ENCODE measurements around the gene HLA-E. TPM values are rescaled to one million over a fixed set of nuclear protein-coding genes. Genes with fewer than 3 reads are reported as not detected.
"Not testable (repeated sequence)": the region's sequence is repeated elsewhere in the genome, so short reads cannot be mapped to it uniquely, and the experiment has no call there.

The HLA-E gene
- total RNA-seq, 1 donor from 2014 or later, result 465 TPM

DNA sequence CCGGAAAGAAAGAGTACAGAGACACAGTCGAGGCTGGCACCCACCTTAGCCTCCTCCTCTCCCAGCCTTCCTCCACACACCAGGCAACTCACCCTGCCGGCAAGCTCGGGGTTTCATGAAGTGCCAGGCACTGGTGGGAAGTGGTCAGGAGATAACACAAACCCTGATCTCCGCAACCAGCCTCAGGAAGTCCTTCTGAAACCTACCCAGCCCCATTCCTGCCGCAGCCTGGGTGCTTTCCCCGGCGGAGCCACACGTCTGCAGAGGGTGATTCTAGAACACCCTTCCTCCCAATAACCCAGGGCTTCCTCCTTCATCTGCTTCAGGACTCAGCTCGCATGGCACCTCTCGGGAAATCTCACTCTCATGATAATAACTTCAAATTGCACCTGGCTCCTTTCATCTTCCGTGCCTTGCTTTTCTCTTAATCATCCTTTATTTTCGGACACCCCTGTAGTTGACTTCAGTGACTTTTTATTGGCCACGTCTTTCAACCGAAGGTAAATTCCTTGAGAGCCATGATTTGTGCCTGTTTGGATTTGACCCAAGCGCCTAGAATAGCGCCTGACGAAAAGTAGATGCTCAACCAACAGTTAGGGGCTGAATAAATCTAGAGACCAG lies 8.7 kb upstream of the HLA-E start:
- no peak for DNase-seq (ENCODE audit: low read depth in 2 of 2)

DNA sequence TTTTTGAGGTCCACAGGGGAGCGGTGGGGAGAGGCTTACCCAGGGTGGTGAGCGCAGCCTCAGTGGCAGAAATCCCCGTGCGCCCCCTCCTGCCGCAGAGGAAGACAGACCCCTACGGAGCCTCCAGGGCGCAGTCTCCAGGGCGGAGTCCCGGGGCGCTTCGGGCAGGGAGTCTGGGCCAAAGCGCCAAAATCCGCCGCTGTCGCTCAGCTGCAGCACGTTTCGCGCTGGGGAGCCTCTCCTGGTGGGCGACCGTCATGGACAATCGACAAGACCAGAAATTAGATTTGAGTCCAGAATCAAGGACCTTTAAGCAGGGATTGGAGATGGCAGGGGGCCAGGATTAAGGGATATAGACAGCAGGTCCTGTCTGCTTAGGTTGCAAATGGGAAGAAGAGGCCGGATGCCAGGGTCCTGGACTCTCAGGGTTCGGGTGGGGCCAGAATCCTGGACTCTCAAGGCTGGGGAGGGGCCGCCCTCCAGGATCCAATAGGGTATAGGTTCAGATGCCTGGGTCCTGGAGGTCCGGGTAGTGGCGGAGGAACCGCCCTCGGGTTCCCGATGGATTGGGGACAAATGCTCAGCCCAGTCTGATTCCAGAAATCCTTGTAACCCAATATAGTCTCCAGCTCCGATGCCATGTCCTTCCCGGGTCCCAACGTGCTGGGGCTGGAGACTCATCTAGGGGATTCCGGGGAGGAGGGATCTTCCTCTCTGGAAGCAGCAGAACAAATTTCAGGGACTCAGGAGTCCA lies 7.9 kb upstream of the HLA-E start:
- no peak for DNase-seq (ENCODE audit: low read depth in 2 of 2)

DNA sequence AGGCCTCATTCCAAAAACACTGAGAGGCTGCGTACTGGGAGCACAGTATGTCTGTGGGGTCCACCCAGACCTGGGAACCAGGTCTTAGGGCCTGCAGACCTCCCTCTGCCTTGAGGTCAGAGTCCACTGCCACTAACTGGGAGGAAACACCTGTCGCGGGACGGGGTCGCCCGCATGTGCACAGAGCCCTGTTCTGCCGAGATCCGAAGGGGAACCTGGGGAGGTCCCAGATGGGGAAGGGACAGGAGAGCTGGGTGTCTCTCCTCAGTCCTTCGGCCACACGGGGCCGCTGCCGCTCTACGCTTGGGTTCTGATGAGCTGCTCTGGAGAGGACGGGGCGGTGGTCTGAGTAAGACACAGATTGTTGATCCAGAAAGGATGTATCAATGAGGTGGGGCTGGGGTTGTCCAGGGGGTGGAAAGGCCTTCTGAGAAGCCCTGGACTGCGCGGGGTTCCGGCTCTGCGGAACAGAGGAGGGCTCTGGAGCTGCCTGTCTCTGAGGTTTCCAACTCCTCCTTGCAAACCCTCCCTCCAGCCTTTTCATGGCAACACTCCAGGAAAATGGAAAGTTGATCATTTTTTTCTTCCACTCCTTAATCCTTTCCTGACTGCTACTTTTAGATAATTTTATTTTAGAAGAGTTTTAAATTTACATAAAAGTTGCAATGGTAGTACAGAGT lies 7.2 kb upstream of the HLA-E start:
- peak; percentile 49 to 79 for DNase-seq (ENCODE audit: low read depth in 2 of 2)

DNA sequence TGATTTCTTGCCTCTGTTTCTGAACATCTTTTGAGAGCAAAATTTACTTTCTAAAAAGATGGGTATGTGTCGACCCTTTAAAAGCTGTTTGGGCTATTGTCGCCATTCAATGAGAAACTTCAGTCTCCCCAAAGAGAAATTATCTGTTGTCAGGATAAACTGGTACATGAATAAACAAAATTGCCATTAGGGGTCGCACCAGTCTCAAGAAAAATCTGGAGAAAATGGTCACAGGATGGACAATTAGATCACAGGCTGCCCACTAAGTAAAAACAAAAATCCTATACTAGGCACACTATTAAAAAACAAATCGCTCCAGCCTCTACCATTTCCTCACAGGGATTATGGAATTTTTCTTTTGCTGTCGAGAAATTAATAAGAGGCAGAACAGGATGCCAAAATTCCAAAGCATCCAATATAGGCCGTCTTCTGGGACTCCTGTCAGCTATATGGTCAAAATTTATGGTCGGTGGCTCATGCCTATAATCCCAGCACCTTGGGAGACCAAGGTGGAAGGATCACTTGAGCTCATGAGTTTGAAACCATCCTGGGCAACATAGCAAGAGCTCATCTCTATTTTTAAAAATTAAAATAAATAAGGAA lies 5.5 kb upstream of the HLA-E start:
- peak; percentile 76 to 84 for DNase-seq (ENCODE audit: low read depth in 2 of 2)

DNA sequence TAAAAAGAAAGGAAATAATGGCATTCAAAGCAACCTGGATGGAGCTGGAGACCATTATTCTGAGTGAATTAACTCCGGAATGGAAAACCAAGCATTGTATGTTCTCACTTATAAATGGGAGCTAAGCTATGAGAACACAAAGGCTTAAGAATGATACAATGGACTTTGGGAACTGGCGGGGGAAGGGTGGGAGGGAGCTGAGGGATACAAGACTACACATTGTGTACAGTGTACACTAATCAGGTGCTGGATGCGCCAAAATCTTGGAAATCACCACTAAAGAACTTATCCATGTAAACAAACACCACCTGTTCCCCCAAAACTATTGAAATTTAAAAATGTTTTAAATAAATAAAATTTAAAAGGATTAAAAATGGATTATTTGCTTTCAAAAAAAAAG lies 4.1 kb upstream of the HLA-E start:
- DNase-seq (ENCODE audit: low read depth in 2 of 2), result no peak

DNA sequence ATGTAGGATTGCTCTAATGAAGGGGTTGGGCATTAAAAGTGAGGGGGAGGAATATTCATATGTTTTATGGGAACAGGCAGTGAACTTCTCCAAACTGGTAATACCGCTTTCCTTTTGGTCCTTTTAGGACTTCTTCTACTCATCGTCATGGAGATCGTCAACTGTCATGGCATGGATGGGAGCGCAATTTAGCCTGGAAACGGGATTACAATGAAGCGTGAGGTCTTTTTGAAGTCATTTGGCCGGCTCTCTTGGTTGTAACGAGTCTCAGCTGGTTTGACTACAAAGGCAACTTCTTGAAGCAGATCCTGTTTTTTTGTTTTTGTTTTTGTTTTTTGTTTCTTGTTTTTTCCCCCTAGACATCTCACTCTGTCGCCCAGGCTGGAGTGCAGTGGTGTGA lies 1.4 kb upstream of the HLA-E start:
- no peak for DNase-seq (ENCODE audit: low read depth in 2 of 2)

DNA sequence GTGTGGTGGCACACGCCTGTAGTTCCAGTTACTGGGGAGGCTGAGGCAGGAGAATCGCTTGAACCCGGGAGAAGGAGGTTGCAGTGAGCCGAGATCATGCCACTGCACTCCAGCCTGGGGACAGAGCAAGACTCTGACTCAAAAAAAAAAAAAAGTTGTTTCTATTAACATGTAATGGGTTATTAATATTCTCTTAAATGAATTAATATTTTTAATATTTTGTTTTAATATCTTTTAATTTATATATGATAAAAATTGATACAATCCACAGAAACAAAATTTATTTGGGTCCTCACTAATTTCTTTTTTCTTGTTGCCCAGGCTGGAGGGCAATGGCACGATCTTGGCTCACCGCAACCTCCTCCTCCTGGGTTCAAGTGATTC lies 620 bp upstream of the HLA-E start:
- not testable (repeated sequence) for DNase-seq (ENCODE audit: low read depth in 2 of 2)

DNA sequence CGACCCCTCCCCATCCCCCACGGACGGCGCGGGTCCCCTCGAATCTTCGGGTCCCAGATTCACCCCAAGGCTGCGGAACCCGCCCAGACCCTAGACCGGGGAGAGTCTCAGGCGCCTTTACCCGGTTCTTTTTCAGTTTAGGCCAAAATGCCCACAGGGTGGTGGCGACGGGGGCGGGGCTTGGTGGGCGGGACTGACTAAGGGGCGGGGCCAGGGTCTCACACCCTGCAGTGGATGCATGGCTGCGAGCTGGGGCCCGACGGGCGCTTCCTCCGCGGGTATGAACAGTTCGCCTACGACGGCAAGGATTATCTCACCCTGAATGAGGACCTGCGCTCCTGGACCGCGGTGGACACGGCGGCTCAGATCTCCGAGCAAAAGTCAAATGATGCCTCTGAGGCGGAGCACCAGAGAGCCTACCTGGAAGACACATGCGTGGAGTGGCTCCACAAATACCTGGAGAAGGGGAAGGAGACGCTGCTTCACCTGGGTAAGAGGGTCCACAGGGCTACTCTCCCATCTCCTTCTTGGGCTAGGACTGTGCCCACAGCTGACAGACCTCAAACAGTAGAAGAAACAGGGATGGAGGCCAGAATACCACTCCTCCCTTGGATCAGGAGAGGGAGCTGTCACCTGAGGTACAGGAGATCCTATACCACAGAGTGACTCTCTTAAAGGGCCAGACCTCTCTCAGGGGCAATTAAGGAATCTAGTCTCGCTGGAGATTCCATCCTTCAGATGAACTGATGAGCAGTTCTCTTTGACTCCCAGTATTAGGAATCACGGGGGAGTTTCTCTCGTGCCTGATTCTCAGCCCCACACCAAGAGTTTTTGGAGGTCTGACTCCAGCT lies 942 bp downstream of the HLA-E start:
- DNase-seq (ENCODE audit: low read depth in 2 of 2), result peak; percentile 34 to 79

DNA sequence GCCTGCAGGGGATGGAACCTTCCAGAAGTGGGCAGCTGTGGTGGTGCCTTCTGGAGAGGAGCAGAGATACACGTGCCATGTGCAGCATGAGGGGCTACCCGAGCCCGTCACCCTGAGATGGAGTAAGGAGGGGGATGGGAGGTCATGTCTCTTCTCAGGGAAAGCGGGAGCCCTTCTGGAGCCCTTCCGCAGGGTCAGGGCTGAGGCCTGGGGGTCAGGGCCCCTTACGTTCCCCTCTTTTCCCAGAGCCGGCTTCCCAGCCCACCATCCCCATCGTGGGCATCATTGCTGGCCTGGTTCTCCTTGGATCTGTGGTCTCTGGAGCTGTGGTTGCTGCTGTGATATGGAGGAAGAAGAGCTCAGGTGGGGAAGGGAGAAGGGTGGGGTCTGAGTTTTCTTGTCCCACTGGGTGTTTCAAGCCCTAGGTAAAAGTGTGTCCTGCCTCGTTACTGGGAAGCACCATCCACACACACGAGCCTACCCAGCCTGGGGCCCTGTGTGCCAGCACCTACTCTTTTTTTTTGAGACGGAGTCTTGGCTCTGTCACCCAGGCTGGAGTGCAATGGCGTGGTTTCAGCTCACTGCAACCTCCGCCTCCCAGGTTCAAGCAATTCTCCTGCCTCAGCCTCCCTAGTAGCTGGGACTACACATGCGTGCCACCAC lies 2.1 kb downstream of the HLA-E start:
- DNase-seq (ENCODE audit: low read depth in 2 of 2), result not testable (repeated sequence)

DNA sequence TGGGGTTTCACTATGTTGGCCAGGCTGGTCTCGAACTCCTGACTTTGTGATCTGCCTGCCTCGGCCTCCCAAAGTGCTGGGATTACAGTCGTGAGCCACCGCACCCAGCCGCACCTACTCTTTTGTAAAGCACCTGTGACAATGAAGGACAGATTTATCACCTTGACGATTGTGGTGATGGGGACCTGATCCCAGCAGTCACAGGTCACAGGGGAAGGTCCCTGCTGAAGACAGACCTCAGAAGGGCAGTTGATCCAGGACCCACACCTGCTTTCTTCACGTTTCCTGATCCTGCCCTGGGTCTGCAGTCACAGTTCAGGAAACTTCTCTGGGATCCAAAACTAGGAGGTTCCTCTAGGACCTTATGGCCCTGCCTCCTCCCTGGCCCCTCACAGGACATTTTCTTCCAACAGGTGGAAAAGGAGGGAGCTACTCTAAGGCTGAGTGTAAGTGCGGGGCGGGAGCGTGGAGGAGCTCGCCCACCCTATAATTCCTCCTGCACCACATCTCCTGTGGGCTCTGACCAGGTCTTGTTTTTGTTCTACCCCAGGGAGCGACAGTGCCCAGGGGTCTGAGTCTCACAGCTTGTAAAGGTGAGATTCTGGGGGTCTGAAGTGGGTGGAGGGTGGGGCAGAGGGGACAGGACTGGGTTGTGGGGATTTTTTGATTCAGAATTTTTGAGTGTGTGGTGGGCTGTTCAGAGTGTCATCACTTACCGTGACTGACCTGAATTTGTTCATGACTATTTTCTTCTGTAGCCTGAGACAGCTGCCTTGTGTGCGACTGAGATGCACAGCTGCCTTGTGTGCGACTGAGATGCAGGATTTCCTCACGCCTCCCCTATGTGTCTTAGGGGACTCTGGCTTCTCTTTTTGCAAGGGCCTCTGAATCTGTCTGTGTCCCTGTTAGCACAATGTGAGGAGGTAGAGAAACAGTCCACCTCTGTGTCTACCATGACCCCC lies 3.0 kb downstream of the HLA-E start:
- no peak for DNase-seq (ENCODE audit: low read depth in 2 of 2)

DNA sequence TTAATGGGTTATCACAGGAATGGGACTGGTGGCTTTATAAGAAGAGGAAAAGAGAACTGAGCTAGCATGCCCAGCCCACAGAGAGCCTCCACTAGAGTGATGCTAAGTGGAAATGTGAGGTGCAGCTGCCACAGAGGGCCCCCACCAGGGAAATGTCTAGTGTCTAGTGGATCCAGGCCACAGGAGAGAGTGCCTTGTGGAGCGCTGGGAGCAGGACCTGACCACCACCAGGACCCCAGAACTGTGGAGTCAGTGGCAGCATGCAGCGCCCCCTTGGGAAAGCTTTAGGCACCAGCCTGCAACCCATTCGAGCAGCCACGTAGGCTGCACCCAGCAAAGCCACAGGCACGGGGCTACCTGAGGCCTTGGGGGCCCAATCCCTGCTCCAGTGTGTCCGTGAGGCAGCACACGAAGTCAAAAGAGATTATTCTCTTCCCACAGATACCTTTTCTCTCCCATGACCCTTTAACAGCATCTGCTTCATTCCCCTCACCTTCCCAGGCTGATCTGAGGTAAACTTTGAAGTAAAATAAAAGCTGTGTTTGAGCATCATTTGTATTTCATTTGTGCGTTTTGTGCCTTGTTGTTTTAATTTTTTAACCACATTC lies 4.4 kb downstream of the HLA-E start:
- no peak for DNase-seq (ENCODE audit: low read depth in 2 of 2)

DNA sequence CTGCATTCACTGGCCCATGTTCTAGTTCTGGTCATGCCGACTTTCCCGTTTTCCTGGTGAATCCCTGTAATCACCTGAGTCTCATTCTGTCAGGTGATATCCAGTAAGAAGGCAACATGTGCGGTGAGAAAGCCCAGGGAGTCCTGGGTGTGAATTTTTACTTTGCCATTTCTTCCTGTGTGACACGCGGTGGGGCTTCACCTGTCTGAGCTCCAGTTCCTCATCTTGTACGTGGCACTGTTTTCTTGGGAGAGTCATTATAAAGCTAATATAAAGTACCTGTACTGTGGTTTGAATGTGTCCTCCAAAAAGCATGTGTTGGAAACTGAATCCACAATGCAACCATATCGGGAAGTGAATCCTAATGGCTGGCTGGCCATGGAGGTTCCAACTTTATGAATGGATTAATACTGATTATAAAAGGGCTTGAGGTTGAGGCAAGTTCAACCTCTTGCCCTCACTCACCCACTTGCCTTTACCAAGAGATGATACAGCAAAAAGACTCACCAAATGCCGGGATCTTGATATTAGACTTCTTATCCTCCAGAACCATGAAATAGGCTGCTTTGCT lies 5.1 kb downstream of the HLA-E start:
- no peak for DNase-seq (ENCODE audit: low read depth in 2 of 2)

DNA sequence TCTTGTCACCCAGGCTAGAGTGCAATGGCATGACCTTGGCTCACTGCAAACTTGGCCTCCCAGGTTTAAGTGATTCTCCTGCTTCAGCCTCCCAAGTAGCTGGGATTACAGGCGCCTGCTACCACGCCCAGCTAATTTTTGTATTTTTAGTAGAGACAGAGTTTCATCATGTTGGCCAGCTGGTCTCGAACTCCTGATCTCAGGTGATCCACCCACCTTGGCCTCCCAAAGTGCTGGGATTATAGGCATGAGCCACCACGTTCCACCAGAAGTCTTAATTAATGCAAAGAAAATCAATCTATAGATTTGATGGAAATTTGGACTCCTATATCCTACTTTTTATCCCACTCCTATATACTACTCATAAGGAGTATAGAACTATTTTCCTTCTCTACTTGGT lies 5.8 kb downstream of the HLA-E start:
- not testable (repeated sequence) for DNase-seq (ENCODE audit: low read depth in 2 of 2)

DNA sequence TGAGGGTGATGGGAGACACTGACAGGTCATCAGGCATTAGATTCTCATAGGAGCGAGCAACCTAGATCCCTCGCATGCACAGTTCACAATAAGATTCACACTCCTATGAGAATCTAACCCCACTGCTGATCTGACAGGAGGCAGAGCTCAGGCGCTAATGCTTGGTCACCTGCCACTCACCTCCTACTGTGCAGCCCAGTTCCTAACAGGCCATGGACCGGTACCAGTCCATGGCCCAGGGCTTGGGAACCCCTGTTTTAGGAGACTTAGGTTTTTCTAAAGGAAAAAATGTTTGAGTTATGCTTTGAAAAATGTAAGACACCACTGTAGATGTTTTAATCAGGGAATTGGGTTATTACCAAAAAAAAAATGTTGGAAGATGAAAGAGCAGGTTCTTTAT lies 6.7 kb downstream of the HLA-E start:
- DNase-seq (ENCODE audit: low read depth in 2 of 2), result no peak

DNA sequence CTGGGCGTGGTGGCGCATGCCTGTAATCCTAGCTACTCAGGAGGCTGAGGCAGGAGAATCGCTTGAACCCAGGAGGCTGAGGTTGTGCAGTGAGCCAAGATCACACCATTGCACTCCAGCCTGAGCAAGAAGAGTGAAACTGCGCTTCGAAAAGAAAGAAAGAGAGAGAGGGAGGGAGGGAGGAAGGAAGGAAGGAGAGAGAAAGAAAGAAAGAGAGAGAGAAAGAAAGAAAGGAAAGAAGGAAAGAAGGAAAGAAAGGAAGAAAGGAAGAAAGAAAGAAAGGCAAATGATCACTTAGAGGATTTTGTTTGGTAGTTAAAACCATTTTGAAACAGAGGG lies 7.9 kb downstream of the HLA-E start:
- DNase-seq (ENCODE audit: low read depth in 2 of 2), result not testable (repeated sequence)

DNA sequence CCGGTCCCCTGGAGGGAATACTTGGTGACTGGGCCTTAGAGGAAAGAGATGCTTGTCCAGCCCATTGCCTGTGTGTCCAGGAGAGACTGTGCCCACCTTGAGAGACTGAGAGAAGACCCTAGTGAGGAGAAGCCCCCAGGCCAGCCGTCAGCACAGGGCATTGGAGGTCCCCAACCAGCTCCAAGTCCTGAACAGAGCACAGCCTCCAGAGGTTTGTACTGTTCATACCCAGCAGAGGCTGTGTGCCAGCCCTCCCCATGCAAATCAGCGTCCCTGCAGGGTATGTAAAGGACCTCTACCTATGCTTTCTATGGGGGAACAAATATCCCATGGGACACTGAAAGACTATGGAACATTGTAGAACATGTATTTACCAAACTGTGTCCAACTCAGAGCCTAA lies 8.4 kb downstream of the HLA-E start:
- DNase-seq (ENCODE audit: low read depth in 2 of 2), result no peak

DNA sequence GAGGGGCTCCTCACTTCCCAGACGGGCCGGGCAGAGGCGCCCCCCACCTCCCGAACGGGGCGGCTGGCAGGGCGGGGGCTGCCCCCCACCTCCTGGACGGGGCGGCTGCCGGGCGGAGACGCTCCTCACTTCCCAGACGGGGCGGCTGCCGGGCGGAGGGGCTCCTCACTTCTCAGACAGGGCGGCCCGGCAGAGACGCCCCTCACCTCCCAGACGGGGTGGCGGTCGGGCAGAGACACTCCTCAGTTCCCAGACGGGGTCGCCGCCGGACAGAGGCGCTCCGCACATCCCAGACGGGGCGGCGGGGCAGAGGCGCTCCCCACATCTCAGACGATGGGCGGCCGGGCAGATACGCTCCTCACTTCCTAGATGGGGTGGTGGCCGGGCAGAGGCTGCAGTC lies 9.4 kb downstream of the HLA-E start:
- DNase-seq (ENCODE audit: low read depth in 2 of 2), result not testable (repeated sequence)

DNA sequence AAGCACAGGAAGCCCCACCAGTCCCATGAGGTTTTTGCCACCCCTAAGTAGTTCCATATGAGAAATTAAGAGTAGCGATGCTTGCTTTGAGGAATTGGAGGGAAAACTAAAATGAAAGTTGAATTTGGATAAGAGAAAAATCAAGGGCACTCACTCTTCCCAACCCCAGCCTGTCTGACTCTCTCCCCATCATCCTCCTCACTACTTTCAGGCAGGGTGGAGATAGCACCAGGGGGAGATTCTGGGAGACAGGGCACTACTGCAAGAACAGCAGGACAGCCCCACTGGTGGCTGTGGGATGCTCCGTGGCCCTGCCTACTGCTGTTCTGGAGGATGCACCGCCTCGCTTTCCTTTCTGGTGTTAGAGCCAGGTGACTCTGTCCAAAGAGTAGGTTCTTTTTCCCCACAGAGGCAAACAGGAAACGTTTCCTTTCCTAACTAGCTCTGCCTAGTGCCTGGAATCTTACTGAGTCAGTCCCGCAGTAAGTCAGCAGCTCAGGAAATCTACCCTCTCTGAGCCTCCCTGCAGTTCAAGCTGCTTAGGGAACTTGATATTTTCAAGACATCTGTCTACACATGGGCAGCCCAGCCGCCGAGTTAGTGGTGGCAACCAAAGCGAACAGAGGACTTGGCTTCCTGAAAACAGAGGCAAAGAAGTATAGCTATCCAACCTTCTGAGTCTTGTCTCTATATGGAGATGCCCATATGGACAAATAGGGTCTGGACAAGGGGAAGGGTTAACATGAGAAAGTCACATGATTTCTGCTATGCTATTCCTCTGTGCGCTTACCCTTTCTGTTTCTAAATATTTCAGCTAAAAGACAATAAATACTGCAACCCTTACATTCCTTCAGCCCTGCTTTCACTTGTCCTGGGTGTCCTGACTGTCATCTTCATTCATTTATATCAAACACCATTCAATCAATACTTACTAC lies 11.4 kb downstream of the HLA-E start:
- peak; percentile 51 to 95 for DNase-seq (ENCODE audit: low read depth in 2 of 2)

Measured in dermis microvascular lymphatic vessel endothelial cell (primary cell).